Retina (tissue), 1 donor: ENCODE results near the gene ARHGAP44.

Experiments
- DNase-seq: peaks from one replicate; pipeline ENCODE4 v3.0.0-alpha.2; 2016

ARHGAP44 gene

GRCh38 chr17:12789481-12790248 is at the start of gene ARHGAP44:
Gene ARHGAP44, plus strand, starts transcription at chr17:12789498. Its CDS starts 341 bp downstream, at chr17:12789839.
- peak; percentile 83 for DNase-seq

- DNase-seq: no peak
Measured at GRCh38 chr17:12739500-12739899, 49.8 kb upstream of the ARHGAP44 start.

GRCh38 chr17:12743046-12743445 is 46.3 kb upstream of the ARHGAP44 start:
- no peak for DNase-seq

- DNase-seq: no peak
Measured at GRCh38 chr17:12744298-12744697, 45.0 kb upstream of the ARHGAP44 start.

GRCh38 chr17:12744786-12745185 is 44.5 kb upstream of the ARHGAP44 start:
- no peak for DNase-seq

GRCh38 chr17:12745486-12745885 is 43.8 kb upstream of the ARHGAP44 start:
- no peak for DNase-seq

- DNase-seq: no peak
Measured at GRCh38 chr17:12756786-12757185, 32.5 kb upstream of the ARHGAP44 start.

- DNase-seq: no peak
Measured at GRCh38 chr17:12759090-12759489, 30.2 kb upstream of the ARHGAP44 start.

- DNase-seq: no peak
Measured at GRCh38 chr17:12765548-12765947, 23.8 kb upstream of the ARHGAP44 start.

GRCh38 chr17:12768255-12768654 is 21.0 kb upstream of the ARHGAP44 start:
- no peak for DNase-seq

GRCh38 chr17:12769981-12770380 is 19.3 kb upstream of the ARHGAP44 start:
- DNase-seq: no peak

- DNase-seq: no peak
Measured at GRCh38 chr17:12773153-12773552, 16.1 kb upstream of the ARHGAP44 start.

GRCh38 chr17:12789075-12789480 is 220 bp upstream of the ARHGAP44 start:
- DNase-seq: no peak

- DNase-seq: no peak
Measured at GRCh38 chr17:12790249-12791106, 1.2 kb downstream of the ARHGAP44 start.

- no peak for DNase-seq
Measured at GRCh38 chr17:12794919-12795532, 5.7 kb downstream of the ARHGAP44 start.

- DNase-seq: no peak
Measured at GRCh38 chr17:12800855-12801365, 11.6 kb downstream of the ARHGAP44 start.

- no peak for DNase-seq
Measured at GRCh38 chr17:12806630-12807029, 17.3 kb downstream of the ARHGAP44 start.

GRCh38 chr17:12808723-12809122 is 19.4 kb downstream of the ARHGAP44 start:
- DNase-seq: no peak

GRCh38 chr17:12812877-12813276 is 23.6 kb downstream of the ARHGAP44 start:
- no peak for DNase-seq

- DNase-seq: no peak
Measured at GRCh38 chr17:12813664-12814063, 24.4 kb downstream of the ARHGAP44 start.

- no peak for DNase-seq
Measured at GRCh38 chr17:12814718-12815117, 25.4 kb downstream of the ARHGAP44 start.

GRCh38 chr17:12815642-12816141 is 26.4 kb downstream of the ARHGAP44 start:
- no peak for DNase-seq

GRCh38 chr17:12821376-12821940 is 32.2 kb downstream of the ARHGAP44 start:
- no peak for DNase-seq
